NCI-H2196 treated with DMSO at 0.1 percent for 48 hours (cell line): ENCODE data around the gene LMNTD1.

Experiments used
- DNase-seq: peaks from one replicate; lab custom pipeline; 2025; ENCODE audit not compliant: unreplicated experiment; lab: John Stamatoyannopoulos, UW

Gene LMNTD1

DNA sequence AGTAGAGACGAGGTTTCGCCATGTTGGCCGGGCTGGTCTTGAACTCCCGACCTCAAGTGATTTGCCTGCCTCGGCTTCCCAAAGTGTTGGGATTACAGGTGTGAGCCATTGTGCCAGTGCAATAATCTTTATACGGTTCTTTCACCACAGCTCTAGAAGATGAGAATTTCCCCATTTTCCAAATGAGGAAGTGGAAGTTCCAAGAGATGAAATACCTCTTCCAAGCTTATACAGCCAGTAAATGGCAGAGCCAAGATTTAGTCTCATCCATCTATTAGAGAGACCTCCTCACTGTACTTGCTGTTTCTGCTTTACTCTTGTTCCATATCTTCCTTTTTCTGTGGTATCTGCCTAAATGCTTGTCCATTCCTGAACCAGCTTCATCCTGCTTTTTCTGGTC lies 3.1 kb upstream of the LMNTD1 start:
- DNase-seq, result no peak

DNA sequence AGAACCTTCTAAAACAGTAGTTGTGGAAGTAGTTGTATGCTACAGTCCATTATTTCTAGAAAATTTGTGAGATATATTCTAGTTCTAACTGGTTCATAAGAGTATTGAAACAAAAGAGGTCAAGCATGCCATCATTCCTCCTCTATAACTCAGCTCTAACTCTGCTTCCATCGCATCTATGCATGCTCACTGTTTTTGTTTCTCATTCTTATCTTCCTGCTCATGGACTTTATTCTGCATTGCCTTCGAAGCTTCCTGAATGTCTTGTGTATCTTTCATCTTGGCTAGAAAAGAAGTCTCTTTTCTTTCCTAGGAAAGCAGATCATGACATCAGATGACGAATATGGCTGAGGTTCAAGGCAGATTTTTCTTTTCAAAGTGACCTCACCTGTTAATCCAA lies 402 bp downstream of the LMNTD1 start:
- no peak for DNase-seq

DNA sequence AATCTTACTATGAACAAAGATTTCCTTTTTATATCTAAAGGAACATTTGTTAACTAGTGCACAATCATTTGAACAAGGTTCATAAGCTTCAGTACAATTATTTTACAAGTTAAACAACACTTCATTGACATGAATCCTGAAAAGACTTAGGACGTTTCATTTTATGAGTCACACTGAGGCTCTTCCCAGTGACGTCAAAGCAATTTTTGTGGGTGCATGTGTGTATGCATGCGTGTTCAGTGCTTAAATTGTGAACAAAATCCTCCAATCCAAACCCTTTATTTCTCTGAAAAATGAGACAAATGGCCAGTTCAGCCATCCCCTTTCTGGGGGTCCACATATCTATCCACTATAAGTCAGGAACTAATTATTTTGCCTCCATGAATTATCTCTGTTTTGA lies 2.9 kb downstream of the LMNTD1 start:
- no peak for DNase-seq

DNA sequence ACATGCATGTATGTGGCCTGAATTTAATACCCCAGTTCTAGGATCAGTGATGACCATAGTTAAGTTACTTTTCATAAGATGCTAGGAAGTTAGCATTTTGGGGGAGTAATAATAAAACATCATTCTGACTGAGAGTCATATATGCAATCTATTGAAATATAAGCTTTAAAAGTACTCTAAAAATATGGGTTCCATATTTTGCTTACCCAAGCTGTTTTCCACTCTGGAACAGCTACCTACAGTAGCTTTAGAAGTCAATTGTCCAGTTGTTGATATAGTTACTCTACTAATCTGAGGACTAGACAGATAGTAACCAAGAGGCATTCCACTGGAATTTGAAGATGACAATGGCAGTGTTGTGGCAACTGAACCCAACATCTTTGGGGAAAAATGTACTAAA lies 4.0 kb downstream of the LMNTD1 start:
- DNase-seq, result no peak

DNA sequence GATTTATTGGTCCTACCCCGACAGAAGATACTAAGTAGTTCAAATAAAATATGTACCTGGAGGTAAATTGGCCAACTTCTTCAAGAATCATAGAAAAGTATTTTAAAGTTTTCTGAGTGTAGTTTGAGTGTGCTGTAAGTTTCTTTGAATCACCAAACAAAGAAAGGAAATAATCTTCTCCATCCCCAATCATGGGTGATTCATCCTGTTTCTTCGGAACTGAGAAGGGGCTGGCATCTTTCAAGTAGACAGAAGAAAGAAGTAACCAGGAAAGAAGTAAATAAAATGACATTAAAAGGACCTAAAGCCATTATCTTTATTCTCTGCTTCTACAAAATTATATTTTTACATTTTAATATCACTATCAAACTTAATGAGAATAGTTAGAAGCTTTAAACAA lies 6.8 kb downstream of the LMNTD1 start:
- no peak for DNase-seq

DNA sequence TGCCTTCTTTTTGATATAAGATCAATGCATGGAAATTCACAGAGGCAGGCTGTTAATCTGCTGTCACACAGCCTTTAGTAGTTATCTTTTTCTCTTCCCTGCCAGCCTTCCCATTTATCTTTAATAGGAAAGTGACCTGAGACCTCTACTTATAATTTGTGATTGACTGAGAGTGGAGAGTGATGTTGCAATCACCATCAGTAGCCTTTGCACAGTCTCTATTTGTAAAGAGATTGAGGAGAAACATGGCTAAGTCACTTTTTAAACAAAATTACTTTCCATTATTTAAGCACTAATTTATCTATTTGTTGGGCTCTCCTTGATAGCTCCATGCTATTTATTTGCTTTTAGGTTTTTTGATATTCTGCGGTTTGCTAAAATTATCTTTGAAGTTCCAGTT lies 19.9 kb downstream of the LMNTD1 start:
- DNase-seq, result no peak

DNA sequence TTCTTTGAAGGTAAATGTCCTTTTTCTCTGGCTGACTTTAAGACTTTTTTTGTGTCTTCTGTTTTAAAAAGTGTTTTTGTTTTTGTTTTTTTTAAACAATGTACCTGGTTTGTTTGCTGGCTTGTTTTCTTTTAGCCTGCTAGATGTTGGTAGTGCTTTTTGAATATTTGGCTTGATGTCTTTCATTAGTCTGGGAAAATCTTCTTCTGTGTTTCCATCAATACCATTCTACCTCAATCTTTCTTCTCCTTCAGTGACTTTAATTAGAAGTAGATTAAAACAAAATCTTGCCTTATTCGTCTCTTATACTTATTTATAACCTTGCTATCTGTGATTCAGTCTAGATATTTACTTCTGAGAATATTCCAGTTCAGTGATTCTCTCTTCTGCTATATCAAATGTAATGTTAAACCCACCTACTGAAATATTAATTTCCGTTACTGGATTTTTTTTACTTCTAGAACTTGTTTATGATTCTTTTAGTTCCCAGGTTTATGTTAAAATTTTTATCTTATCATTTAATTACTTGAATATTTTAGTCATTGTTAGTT lies 21.5 kb downstream of the LMNTD1 start:
- no peak for DNase-seq

DNA sequence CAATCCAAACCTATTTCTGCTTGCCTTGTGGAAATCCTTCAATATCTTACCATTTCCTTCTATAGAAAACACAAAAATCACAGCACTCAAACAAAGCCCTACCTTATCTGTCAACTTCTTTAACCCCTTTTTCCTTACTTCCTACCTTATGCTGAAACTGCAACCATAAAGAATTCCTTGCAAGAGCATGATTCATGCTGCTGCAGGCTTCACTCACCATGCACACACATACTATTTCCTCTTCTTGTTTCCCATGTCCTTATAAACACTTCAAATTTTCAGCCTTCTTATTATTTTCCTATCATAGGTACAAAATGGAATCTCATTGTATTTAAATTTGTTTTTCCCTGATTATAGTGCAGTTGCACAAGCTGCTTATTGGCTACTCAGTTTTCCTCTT lies 23.3 kb downstream of the LMNTD1 start:
- no peak for DNase-seq

DNA sequence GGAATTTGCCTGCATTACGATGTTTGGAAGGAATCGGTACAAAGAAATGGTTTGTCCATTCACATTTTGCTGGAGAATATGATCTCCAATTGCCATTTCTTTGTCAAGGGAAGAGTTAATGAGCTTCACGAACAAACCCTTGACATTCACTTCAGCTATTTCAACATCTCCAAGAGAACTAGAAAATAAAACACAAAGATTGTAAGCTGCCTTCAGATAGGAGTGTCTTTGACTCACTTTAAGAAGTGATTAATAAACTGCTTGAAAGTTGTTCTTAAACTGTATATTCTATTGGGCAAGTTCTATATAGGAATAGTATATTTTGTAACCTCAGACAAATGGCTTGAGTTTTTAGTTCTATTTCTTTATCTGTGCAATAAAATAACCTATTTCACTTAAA lies 26.3 kb downstream of the LMNTD1 start:
- no peak for DNase-seq

DNA sequence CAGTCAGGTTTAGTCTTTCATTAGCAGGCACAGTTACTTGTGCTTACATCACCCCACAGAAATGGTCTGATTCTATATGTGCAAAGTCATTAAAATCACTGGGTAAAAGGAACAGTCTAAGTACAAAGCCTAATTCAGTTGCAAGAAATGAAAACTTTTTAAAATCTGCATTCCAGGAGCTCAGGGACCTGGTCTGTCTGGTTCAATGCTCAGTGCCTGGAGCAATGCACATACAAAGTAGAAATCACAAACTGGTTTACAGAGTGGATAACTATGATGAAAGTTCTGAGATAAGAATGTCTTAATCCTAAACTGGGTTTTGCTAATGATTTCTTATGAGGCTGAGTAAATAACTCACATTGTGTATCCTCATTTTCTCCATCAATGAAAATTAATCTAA lies 28.7 kb downstream of the LMNTD1 start:
- DNase-seq, result no peak

DNA sequence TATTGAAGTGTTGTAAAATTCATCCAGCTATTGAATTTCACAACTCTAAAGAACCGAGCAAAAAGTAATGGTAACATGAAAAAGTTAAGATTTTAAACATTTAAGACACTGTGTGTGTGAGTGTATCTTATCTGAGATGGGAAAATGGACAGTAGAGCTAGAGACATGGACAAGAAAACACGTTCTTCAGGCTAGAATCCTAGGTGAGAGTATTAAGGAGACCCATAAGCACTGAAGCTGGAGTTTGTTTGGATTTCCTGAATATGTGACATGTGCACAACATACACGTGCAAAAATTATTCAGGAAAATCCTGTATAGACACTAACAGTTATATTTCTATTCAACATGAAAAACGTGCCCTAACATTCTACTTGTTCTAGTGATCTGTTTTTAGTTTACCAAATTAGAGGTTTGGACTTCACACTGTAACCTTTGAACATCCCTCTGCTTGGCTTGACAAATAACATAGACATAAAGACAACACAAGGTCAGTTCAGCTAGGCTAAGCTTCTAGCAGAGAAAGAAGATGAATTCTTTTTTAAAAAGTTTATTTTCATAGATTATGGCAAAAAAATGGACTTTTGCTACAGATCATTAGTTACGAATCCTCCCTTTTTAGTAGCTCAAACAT lies 31.3 kb downstream of the LMNTD1 start:
- no peak for DNase-seq

DNA sequence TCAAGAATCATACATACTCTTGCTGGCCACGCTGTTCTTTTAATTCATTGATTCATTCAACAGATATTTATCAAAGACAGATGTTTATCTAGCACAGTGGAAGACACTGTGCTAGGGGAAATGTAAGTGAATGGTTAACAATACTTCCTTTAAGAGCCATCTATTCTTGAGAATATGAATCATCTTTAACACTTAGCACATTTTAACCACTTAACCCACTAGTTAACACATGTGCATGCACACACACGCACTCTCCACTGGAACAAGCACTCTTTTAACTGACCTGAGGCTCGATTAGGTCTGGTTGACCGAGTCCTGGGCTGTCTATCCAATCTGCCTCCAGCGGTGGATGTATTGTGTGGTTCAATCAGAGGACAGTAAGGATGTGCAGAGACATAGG lies 34.6 kb downstream of the LMNTD1 start:
- DNase-seq, result no peak

DNA sequence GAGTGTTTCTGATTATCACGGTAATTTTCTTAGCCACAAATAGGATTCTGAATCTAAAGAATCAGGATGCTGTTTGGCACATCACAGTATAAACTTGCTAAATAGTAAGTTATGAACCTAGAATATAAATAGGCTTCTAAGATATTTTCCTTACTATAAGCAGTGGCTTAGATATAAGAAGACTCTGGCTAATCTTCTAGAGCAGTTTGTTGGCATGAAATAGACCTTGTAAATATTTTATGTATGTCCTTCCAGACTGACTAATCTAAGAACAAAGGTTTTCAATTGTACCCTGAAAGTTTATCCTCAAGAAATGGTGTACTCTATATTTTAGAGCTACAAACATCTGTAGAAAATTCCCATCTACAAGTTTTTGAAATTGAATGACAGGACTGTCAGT lies 48.3 kb downstream of the LMNTD1 start:
- no peak for DNase-seq

DNA sequence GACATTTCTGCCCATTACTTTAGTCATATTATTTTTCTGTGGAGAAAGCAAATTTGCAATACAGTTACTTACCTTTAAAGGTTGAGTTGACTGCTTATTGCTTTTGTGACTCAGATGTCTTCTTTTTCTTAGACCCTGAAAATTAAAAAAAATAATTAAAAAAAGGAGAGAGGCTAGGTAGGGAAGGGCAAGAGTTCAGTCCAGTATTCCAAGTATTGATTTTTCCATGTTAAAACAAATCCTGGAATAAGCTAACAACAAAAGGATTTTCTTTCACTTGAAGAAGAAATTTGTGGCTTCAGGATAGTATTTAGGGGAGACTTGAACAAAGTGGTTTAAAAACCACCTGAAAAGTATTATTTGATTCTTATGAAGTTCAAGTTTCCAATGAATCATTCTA lies 49.4 kb downstream of the LMNTD1 start:
- DNase-seq, result no peak

DNA sequence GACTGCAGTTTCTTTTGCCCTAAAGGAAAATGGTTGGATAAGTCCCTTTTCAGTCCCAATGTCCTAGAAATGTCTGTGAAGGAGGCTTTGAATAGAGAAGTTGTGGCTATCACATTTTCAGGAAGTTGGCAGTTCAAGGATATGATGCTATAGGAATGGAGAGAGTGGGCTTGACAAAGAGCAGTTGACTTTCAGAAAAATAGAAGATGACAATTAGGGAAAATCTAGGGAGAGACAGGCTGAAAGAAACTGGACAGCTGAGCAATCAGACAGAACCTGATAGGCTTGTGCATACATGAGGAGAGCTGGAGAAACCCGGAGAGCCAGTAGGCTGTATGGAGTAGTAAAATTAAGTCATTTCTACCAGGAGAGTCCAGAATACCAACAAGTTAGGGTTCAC lies 50.5 kb downstream of the LMNTD1 start:
- DNase-seq, result no peak

DNA sequence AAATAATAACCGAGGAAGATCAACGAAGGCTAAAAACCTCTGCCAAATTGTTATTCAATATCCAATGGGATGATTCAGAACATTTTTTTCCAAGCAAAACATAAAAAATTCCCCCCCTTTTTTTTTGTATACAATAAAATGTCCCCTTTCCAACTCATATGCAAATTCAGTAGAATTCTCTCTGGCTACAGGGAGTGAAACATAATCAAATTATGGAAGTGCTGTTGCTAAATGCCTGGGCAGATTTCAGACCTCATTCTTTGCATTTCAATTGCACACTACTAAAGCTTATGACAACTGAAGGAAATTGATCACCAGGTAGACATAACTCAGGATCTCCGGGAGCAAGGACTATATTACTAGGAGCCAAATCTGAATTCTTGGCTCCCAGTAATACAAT lies 51.0 kb downstream of the LMNTD1 start:
- no peak for DNase-seq

DNA sequence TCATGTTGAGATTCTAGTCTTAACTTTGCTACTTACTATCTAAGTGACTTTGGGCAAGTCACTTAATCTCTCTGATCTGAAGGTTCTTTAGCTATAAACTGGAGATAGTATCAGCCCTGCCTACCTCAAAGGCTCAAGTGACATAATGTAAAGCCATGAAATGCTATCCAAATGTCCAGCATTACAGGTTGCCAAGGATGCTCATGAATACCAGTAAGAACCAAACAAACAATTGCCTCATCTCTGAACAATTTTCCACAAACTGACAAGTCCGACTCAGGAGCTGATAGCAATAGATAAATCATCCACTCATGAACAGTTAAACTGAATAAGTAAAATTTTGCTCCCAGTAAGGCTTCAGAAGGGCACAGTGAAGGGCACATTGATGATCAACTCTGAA lies 51.5 kb downstream of the LMNTD1 start:
- no peak for DNase-seq

DNA sequence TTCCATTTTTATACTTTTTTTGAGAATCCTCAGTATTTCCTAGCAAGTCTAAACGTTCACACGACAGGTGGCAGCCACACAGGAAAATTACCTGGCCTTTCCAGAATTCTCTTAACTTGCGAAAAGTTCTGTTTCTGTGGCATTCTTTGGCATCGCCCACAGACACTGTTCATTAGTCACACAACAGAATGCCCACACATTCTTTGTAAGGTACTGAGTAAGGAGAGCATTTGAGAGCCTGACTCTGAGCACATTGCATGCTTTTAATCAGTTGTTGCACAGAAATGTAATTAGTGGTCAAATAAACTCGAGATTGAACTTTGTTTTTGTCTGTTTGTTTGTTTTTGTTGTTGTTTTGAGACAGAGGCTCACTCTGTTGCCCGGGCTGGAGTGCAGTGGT lies 52.4 kb downstream of the LMNTD1 start:
- DNase-seq, result no peak

DNA sequence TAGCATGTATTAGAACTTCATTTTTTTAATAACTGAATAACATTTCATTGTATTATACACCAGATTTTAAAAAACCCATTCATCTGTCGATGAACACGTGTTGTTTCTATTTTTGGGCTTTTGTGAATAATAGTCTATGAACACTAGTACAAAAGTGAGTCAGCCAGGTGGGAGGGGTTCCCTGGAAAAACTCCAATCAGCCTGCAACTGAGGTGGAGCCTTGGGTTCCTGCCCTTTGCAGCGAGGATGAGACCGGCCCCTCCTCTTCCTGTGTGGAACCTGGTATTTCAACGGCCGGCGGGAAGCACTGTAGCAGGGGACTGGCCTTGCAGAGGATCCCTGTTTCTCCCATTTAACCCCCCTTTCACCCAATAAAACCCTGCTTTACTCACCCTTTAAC lies 56.1 kb downstream of the LMNTD1 start:
- DNase-seq, result no peak

DNA sequence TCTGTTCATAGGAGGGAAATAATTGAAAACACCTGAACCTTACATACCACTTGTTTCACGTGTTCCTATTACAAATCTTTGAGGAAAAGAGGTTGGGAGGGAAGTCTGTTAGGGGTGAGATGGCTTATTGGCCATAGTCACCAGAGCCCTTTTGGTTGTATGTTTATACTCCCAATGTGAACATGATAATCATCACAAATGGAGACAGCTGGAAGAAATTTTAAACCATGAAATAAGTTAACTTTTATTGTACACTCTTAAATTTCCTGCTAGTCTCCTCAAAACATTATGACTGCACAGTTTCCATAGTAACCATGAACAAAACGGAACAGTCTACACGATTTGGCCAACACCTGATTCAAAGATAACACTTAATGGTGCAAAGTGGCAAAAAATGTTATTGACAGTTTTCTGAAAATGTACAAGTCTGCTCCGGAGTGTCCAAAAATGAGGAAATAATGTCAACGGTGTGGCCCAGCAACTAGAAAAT lies 56.9 kb downstream of the LMNTD1 start:
- DNase-seq, result no peak

DNA sequence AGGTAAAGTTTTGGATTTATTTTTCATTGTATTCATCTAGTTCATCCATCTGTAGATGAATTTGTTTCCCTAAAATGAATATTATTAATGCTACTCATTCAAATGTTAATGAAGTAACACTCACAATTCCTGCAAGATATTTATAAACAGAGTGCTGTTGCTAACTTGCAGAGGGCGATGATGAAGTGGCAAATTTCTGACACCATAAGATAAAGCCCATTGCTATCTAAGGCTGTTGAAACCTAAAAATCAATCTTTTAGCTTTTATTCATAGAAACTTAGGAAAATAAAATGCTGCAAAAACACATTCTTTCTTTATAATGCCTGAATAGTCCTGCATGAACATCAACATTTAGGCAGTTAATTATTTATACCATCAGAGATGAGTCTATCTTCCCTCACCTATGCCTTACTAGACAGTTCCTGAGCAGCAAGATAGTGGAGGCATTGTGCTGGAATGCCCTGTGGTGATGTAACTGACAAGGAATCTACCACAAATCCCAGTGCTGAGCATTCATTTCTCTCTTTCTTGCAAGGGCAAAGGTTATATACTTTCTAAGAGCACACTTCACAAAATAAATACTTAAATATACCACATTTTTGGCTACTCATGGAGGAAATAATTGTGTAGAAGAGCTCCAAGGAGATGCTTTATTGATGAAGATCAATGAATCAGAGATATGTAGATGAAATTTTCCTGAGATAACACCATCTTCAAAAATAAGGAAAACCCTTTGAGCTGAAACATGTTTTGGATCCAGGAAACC lies 57.6 kb downstream of the LMNTD1 start:
- no peak for DNase-seq

DNA sequence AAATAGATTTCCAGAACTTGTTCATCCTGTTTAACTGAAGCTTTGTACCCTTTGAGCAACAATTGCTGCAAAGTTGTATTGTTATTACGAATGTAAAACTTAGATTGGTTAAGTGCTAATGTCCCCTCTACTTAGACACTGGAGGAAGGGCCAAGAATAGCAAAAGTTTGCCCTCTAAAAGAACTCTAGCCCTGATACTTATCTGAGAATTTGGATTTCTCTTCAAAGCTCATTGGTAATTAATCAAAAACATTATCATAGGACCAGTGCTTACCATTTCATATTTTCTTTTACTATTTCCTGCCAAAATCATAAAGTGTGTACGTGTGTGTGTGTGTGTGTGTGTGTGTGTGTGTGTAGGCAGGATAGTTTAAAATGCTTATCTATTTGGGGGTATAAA lies 58.2 kb downstream of the LMNTD1 start:
- no peak for DNase-seq

DNA sequence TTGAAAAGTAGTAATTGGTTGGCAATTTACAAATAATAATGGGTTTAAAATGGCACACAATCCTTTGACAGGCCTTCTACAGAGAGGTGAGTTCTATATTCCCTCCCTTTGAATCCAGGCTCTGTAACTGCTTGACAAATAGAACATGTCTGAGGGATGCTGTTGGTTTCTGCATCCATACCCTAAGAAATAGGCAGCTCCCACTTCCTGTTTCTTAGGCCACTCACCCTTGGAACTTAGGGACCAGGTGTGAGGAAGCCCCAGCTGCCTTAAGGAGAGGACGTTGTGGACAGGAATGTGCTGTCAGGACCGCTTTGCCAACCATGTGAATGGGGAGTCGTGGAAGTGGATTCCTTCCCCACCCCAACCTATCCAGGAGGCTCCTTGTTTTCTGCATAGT lies 59.4 kb downstream of the LMNTD1 start:
- DNase-seq, result no peak
